ENCODE measurements around the gene MGRN1.

DNA sequence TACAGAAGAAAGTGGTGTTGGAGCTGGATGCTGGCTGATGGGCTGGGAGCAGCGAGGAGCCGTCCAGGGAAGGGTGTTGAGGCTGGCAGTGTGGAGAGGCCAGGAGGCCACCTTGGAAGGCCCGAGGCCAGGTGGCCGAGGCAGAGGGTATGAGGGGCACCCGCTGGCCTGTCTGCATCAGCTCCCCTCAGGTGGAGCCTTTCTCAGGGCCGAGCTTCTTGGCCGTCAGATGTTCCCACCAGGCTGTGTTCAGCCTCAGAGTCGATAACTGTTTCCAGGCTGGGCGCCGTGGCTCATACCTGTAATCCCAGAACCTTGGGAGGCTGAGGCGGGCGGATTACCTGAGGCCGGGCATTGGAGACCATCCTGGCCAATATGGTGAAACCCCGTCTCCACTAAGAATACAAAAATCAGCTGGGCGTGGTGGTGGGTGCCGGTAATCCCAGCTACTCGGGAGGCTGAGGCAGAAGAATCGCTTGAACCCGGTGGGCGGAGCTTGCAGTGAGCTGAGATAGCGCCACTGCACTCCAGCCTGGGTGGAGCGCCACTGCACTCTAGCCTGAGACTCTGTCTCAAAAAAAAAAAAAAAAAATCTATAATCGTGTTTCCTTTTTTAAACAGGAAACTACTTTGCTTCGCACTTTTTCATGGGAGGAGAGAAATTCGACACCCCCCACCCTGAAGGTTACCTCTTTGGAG, 25.3 kb downstream of the MGRN1 start:
- TF ChIP-seq, protein P1, sequence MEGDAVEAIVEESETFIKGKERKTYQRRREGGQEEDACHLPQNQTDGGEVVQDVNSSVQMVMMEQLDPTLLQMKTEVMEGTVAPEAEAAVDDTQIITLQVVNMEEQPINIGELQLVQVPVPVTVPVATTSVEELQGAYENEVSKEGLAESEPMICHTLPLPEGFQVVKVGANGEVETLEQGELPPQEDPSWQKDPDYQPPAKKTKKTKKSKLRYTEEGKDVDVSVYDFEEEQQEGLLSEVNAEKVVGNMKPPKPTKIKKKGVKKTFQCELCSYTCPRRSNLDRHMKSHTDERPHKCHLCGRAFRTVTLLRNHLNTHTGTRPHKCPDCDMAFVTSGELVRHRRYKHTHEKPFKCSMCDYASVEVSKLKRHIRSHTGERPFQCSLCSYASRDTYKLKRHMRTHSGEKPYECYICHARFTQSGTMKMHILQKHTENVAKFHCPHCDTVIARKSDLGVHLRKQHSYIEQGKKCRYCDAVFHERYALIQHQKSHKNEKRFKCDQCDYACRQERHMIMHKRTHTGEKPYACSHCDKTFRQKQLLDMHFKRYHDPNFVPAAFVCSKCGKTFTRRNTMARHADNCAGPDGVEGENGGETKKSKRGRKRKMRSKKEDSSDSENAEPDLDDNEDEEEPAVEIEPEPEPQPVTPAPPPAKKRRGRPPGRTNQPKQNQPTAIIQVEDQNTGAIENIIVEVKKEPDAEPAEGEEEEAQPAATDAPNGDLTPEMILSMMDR (IDR thresholded peaks at IDR 0.05) = no peak
- TF ChIP-seq POLR2A (IDR thresholded peaks at IDR 0.05) (no peak), EP300 (IDR thresholded peaks at IDR 0.05) (no peak)
